WTC11 (cell line): ENCODE measurements around the gene WWP2.

Source experiments
- ATF6 ChIP-seq: sonication (generic); formaldehyde crosslinking; IDR thresholded peaks from 2 replicates; pipeline ENCODE4 v1.8.1; 2023; ENCODE audit warnings: mild to moderate bottlenecking, missing genetic modification reagents
- CDX4 ChIP-seq: fragments of 250-450 bp; sonication (Bioruptor Pico); IDR thresholded peaks from 2 replicates; pipeline ENCODE4 v1.9.0; 2021; ENCODE audit warnings: moderate library complexity, mild to moderate bottlenecking, inconsistent platforms, borderline replicate concordance
- CTCF ChIP-seq: fragments of 200-600 bp; IDR thresholded peaks from 2 replicates; pipeline ENCODE4 v1.8.0; 2022; ENCODE audit warnings: antibody characterized with exemption
- E2F5 ChIP-seq: sonication (generic); formaldehyde crosslinking; IDR thresholded peaks from 2 replicates; pipeline ENCODE4 v1.8.1; 2022; ENCODE audit warnings: mild to moderate bottlenecking, moderate library complexity, missing genetic modification reagents
- ETV6 ChIP-seq: sonication (generic); formaldehyde crosslinking; IDR thresholded peaks from 2 replicates; pipeline ENCODE4 v1.8.1; 2022; ENCODE audit warnings: mild to moderate bottlenecking, missing genetic modification reagents
- HMGA2 ChIP-seq: fragments of 250-450 bp; sonication (Bioruptor Pico); IDR thresholded peaks from 2 replicates; pipeline ENCODE4 v1.4.0; 2021; ENCODE audit warnings: mild to moderate bottlenecking, moderate library complexity
- NR2C2 ChIP-seq: sonication (generic); formaldehyde crosslinking; IDR thresholded peaks from 2 replicates; pipeline ENCODE4 v1.8.0; 2022; ENCODE audit warnings: mild to moderate bottlenecking, missing genetic modification reagents
- TEAD4 ChIP-seq: sonication (generic); formaldehyde crosslinking; IDR thresholded peaks from 2 replicates; pipeline ENCODE4 v1.8.0; 2022; ENCODE audit warnings: mild to moderate bottlenecking, missing genetic modification reagents
- ZNF532 ChIP-seq: fragments of 250-450 bp; sonication (Bioruptor Pico); IDR thresholded peaks from 2 replicates; pipeline ENCODE4 v1.9.0; 2021; ENCODE audit warnings: mild to moderate bottlenecking, borderline replicate concordance

- TF ChIP-seq ATF6 (CRISPR knock-in tag) (no peak), CTCF (no peak), CDX4 (CRISPR knock-in tag) (no peak), ZNF532 (CRISPR knock-in tag) (no peak), E2F5 (CRISPR knock-in tag) (no peak), TEAD4 (CRISPR knock-in tag) (no peak), NR2C2 (no peak), ETV6 (CRISPR knock-in tag) (no peak), HMGA2 (CRISPR knock-in tag) (no peak)
Measured at GRCh38 chr16:69781118-69781517, 19.0 kb downstream of the WWP2 start.
